GM21576 (cell line): ENCODE measurements around the gene CSH1.
"Not testable (repeated sequence)": the region's sequence is repeated elsewhere in the genome, so short reads cannot be mapped to it uniquely, and the experiment has no call there.

Experiments used
- ATAC-seq: cut with Tn5 transposase; IDR thresholded peaks from one replicate; pipeline ENCODE4 v1.9.1; 2021; ENCODE audit warnings: mild to moderate bottlenecking, moderate library complexity; ENCODE audit not compliant: unreplicated experiment

Gene CSH1

GRCh38 chr17:63907161-63907778 lies 10.9 kb upstream of the CSH1 start:
- not testable (repeated sequence) for ATAC-seq

- ATAC-seq = not testable (repeated sequence)
These were observed 8.4 kb upstream of the CSH1 start for GRCh38 chr17:63904796-63905195.

- not testable (repeated sequence) for ATAC-seq
These were observed 7.4 kb upstream of the CSH1 start for GRCh38 chr17:63903787-63904201.

- ATAC-seq = not testable (repeated sequence)
These were observed 5.6 kb upstream of the CSH1 start for GRCh38 chr17:63901971-63902370.

- ATAC-seq = not testable (repeated sequence)
These were observed 2.8 kb upstream of the CSH1 start for GRCh38 chr17:63898899-63899798.

GRCh38 chr17:63894821-63895220 lies 1.6 kb downstream of the CSH1 start:
- ATAC-seq = not testable (repeated sequence)

- ATAC-seq = not testable (repeated sequence)
These were observed 2.4 kb downstream of the CSH1 start for GRCh38 chr17:63894021-63894420.

GRCh38 chr17:63892316-63893037 lies 3.9 kb downstream of the CSH1 start:
- ATAC-seq = not testable (repeated sequence)

GRCh38 chr17:63889026-63889848 lies 7.1 kb downstream of the CSH1 start:
- ATAC-seq = not testable (repeated sequence)

GRCh38 chr17:63885119-63885518 lies 11.3 kb downstream of the CSH1 start:
- ATAC-seq = not testable (repeated sequence)

- ATAC-seq = not testable (repeated sequence)
These were observed 13.7 kb downstream of the CSH1 start for GRCh38 chr17:63882626-63883126.

- no peak for ATAC-seq
These were observed 14.3 kb downstream of the CSH1 start, which contains the start of gene GH2 for GRCh38 chr17:63881935-63882601. GH2 (minus strand) TSS chr17:63881944; CDS start chr17:63881801, 143 bp downstream.

- not testable (repeated sequence) for ATAC-seq
These were observed 15.0 kb downstream of the CSH1 start for GRCh38 chr17:63881337-63881736.

- no peak for ATAC-seq
These were observed 15.7 kb downstream of the CSH1 start for GRCh38 chr17:63880706-63881105.

GRCh38 chr17:63878413-63878812 lies 18.0 kb downstream of the CSH1 start:
- not testable (repeated sequence) for ATAC-seq

- ATAC-seq = not testable (repeated sequence)
These were observed 21.7 kb downstream of the CSH1 start for GRCh38 chr17:63874693-63875092.

GRCh38 chr17:63874061-63874626 lies 22.2 kb downstream of the CSH1 start:
- not testable (repeated sequence) for ATAC-seq

- ATAC-seq = not testable (repeated sequence)
These were observed 22.8 kb downstream of the CSH1 start, which contains the start of gene CSH2 for GRCh38 chr17:63873577-63873976. CSH2 (minus strand) TSS chr17:63873677; CDS start chr17:63873614, 63 bp downstream.
